A549 (cell line): Measurements from ENCODE around the gene CALML4. TPM values are rescaled to one million over a fixed set of nuclear protein-coding genes. Genes with fewer than 3 reads are reported as not detected.
A peak's percentile ranks its signal among the peaks of the same experiment; 100 is the strongest.

ENCODE experiments used
- ATAC-seq, 2 experiments: fragments of 200-7000 bp in 1 of 2; fragments of >200 bp in 1 of 2; cut with Nextera tagmentation in 1 of 2; cut with Tn5 transposase in 1 of 2; 3 replicates each; pipeline versions ENCODE4 v1.8.0 to v1.9.1; 2018 to 2020; ENCODE audit warnings: mild to moderate bottlenecking in 1 of 2, moderate library complexity in 1 of 2
- CTCF ChIA-PET: fragments of 300-600 bp; sonication (Branson Sonifier 250); formaldehyde crosslinking; extraction: SDS; loops from one replicate; lab custom pipeline; 2021; ENCODE audit warnings: antibody characterized with exemption, inconsistent platforms; lab: Yijun Ruan, JAX
- POLR2A ChIA-PET: fragments of 350-600 bp; formaldehyde crosslinking; extraction: SDS; loops from one replicate; lab custom pipeline; 2021; ENCODE audit warnings: antibody characterized with exemption, inconsistent platforms; lab: Yijun Ruan, JAX
- DNase-seq, 2 experiments: peaks; one replicate each; pipeline versions ENCODE4 v3.0.0 to v3.0.0-alpha.2; 2011 to 2016; ENCODE audit warnings: low read depth in 1 of 2, low spot score in 1 of 2
- FAIRE-seq: peaks from 2 replicates; lab custom pipeline; 2011; peaks lifted over from hg19 to GRCh38; lab: Jason Lieb, UNC
- H3K27ac ChIP-seq, 2 experiments: fragments of >200 bp; sonication (Bioruptor Twin); formaldehyde crosslinking; 3 replicates each; pipeline ENCODE4 v1.5.1; 2016 to 2017
- H3K4me1 ChIP-seq: fragments of >200 bp; sonication (Bioruptor Twin); formaldehyde crosslinking; 3 replicates; pipeline ENCODE4 v1.6.1; 2016
- H3K4me2 ChIP-seq: fragments of >200 bp; sonication (Bioruptor Twin); formaldehyde crosslinking; 3 replicates; pipeline ENCODE4 v1.6.1; 2016
- H3K4me3 ChIP-seq: fragments of >200 bp; sonication (Bioruptor Twin); formaldehyde crosslinking; 3 replicates; pipeline ENCODE4 v1.5.1; 2016
- H3K9me3 ChIP-seq: fragments of >200 bp; sonication (Bioruptor Twin); formaldehyde crosslinking; 3 replicates; pipeline ENCODE4 v1.6.1; 2016
- CBX2 ChIP-seq: fragments of 200-600 bp; sonication (generic); IDR thresholded peaks from 2 replicates; pipeline ENCODE4 v1.6.1; 2016; ENCODE audit warnings: low read depth, mild to moderate bottlenecking, borderline replicate concordance
- CHD4 ChIP-seq: fragments of 200-600 bp; sonication (generic); IDR thresholded peaks from 2 replicates; pipeline ENCODE4 v1.6.1; 2016; ENCODE audit warnings: antibody characterized with exemption, mild to moderate bottlenecking, borderline replicate concordance
- FOSL2 ChIP-seq, 2 experiments: fragments of 450-650 bp in 1 of 2; fragments of >200 bp in 1 of 2; sonication (Bioruptor Twin) in 1 of 2; formaldehyde crosslinking; IDR thresholded peaks; 2 replicates each; pipeline versions ENCODE4 v1.5.0 to v1.6.1; 2016 to 2020; ENCODE audit warnings: mild to moderate bottlenecking in 1 of 2, moderate library complexity in 1 of 2
- HOXB13 ChIP-seq: fragments of 250-450 bp; sonication (Bioruptor Pico); IDR thresholded peaks from 2 replicates; pipeline ENCODE4 v1.5.0; 2020; ENCODE audit warnings: low read depth, mild to moderate bottlenecking, moderate library complexity
- MAFK ChIP-seq: fragments of 450-650 bp; IDR thresholded peaks from 2 replicates; pipeline ENCODE4 v1.6.1; 2014; ENCODE audit not compliant: partially characterized antibody
- MAZ ChIP-seq: fragments of 150-350 bp; IDR thresholded peaks from 2 replicates; pipeline ENCODE4 v1.6.1; 2014; ENCODE audit warnings: antibody characterized with exemption, low read depth, low read length, borderline replicate concordance
- MYC ChIP-seq: IDR thresholded peaks from 2 replicates; pipeline ENCODE4 v1.6.1; 2012; ENCODE audit warnings: mild to moderate bottlenecking, inconsistent platforms, low read length, improper control_type of control experiment, borderline replicate concordance
- POLR2A ChIP-seq: IDR thresholded peaks from 2 replicates; pipeline ENCODE4 v1.6.1; 2012; ENCODE audit warnings: mild to moderate bottlenecking, low read length
- RCOR1 ChIP-seq: fragments of 150-350 bp; IDR thresholded peaks from 2 replicates; pipeline ENCODE4 v1.6.1; 2014; ENCODE audit warnings: antibody characterized with exemption, low read length, low read depth
- RNF2 ChIP-seq: fragments of 200-600 bp; sonication (generic); IDR thresholded peaks from 2 replicates; pipeline ENCODE4 v1.6.1; 2016; ENCODE audit warnings: low read depth, mild to moderate bottlenecking, antibody characterized with exemption, moderate library complexity, borderline replicate concordance
- ZC3H11A ChIP-seq: fragments of 450-650 bp; IDR thresholded peaks from 2 replicates; pipeline ENCODE4 v1.6.1; 2014; ENCODE audit warnings: antibody characterized with exemption, mild to moderate bottlenecking
- ZSCAN20 ChIP-seq: fragments of 250-450 bp; sonication (Bioruptor Pico); IDR thresholded peaks from 2 replicates; pipeline ENCODE4 v1.8.0; 2022; ENCODE audit warnings: mild to moderate bottlenecking, moderate library complexity
- WGBS: methylation state at CpG from one replicate; pipeline ENCODE4 v1.1.6; 2017; ENCODE audit errors: missing lambda C conversion rate; 5-methylcytosine and 5-hydroxymethylcytosine counted together
- polyA plus RNA-seq, 4 experiments: library from polyadenylated mRNA; depleted of rRNA in 3 of 4; stranded (reverse); fragments of >200 nt; fragmentation: RNase III in 1 of 4; extraction: RNeasy Plus Mini Kit Qiagen cat#74134 plus additional on column Dnase treatment in 1 of 4; gene quantifications; 2 replicates in 3 of 4; 3 replicates in 1 of 4; pipeline ENCODE4 v1.2.3, GENCODE V29; 2011 to 2017
- TF ChIP-seq, protein P1 (sequence below): IDR thresholded peaks from 2 replicates; pipeline ENCODE4 v1.6.1; 2012; ENCODE audit warnings: low read depth, borderline replicate concordance
- TF ChIP-seq, protein P2 (sequence below): fragments of 250-450 bp; sonication (Bioruptor Pico); IDR thresholded peaks from 2 replicates; pipeline ENCODE4 v1.5.0; 2021; ENCODE audit warnings: mild to moderate bottlenecking, moderate library complexity, borderline replicate concordance
- TF ChIP-seq, protein P3 (sequence below): fragments of >200 bp; sonication (Bioruptor Twin); formaldehyde crosslinking; IDR thresholded peaks from 3 replicates; pipeline ENCODE4 v1.5.1; 2016

The CALML4 gene
- polyA plus RNA-seq, 2 of the 4 experiments (the other 2 are of a cell fraction), result 12.1 to 18.2 TPM

DNA sequence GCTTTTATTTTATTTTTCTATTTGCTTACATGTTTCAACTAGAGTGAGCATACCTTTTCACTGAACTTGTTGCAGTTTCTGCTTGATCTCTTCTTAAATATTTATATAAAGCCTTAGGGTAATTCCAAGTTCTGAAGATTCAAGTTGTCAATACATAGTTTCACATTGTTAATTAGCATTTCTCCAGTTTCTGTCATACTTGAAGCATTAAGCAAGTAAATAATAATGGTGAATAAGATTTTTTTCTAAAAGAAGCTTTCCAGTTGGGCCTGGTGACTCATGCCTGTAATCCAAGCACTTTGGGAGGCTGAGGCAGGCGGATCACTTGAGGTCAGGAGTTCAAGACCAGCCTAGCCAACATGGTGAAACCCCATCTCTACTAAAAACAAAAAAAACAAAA, 53.9 kb downstream of the CALML4 start:
- no peak overlapping the region for H3K4me2 ChIP-seq
- no peak for FAIRE-seq
- TF ChIP-seq FOSL2 (IDR thresholded peaks at IDR 0.05), result no peak
- TF ChIP-seq FOSL2 (CRISPR knock-in tag; IDR thresholded peaks at IDR 0.05), result peak; percentile 37
- no peak for TF ChIP-seq CBX2
- TF ChIP-seq, all 56 proteins: peak for 1
- Histone ChIP-seq H3K9me3 (no peaks in the 10 kb centered on the region), H3K4me3 (no peak overlapping the region), H3K27ac (no peak overlapping the region), H3K4me1 (peaks cover 9% of the 10 kb centered on the region; the same call in 2 of the 3 replicates)
- 89% methylated on average over 1 of the region's 1 CpG for WGBS
- ChIA-PET POLR2A (no interaction called here), CTCF (interaction anchor here (0.9 to 10.2 kb wide), 6 partner anchors 11 to 288 kb away, joined by 3 to 206 read pairs (median 3); no protein-coding TSS in a partner anchor)
- ATAC-seq (no peak), DNase-seq (no peak)

DNA sequence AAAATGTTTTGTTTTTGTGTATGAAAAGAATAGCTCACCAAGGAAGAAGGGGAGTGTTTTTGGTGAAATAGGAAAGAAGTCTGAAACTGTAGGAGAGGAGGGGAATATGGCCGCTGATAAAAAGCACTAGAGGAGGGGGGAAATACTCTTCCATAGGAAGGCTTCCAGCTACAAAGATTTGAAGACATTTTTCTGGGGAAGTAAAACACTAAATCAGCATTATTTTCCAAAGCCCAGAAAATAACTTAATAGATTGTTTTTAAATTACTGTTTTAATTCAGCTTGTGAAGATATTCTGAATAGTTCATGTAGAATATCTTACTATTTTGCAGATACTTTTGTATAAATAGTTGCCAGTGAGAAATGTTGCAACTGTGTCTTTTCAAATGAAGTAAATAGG, 54.9 kb downstream of the CALML4 start:
- H3K27ac ChIP-seq, result no peak overlapping the region
- CTCF ChIA-PET, result interaction anchor here (6.4 to 10.2 kb wide), 2 partner anchors 12 to 287 kb away, joined by 29 to 206 read pairs; no protein-coding TSS in a partner anchor
- TF ChIP-seq HOXB13 (CRISPR knock-in tag) (no peak), MAFK (peak; percentile 88)
- TF ChIP-seq, all 56 proteins: peak for 1
- H3K4me2 ChIP-seq, result no peak overlapping the region
- no peak for FAIRE-seq
- ATAC-seq, result no peak
- H3K4me1 ChIP-seq, result peaks cover 8% of the 10 kb centered on the region; the same call in 2 of the 3 replicates
- H3K9me3 ChIP-seq, result no peaks in the 10 kb centered on the region
- no peak overlapping the region for H3K4me3 ChIP-seq
- POLR2A ChIA-PET, result no interaction called here
- DNase-seq, result no peak
- 91% methylated on average over 1 of the region's 1 CpG for WGBS

DNA sequence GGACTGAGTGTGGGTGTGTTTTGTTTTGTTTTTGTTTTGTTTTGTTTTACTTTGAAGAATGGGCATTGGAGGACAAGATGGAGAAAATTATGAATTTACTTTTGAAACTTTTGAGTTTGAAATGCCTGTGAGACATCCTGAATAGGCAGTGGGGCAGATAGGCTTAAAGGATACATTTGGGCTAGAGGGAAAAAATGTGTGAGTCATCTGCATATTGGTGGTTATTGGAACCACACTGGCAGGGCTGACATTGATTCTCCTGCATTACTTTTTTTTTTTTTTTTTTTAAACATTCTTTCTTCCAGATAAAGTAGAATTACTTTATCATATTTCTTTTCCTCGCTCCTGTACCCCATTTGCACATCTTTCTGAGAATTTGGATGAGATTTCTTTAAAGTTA, 56.1 kb downstream of the CALML4 start:
- Histone ChIP-seq H3K4me1 (peaks cover 5% of the 10 kb centered on the region; the same call in 2 of the 3 replicates), H3K4me2 (no peak overlapping the region), H3K4me3 (no peak overlapping the region), H3K9me3 (no peaks in the 10 kb centered on the region), H3K27ac (no peak overlapping the region)
- ATAC-seq, result no peak
- POLR2A ChIA-PET, result no interaction called here
- TF ChIP-seq, protein P1, sequence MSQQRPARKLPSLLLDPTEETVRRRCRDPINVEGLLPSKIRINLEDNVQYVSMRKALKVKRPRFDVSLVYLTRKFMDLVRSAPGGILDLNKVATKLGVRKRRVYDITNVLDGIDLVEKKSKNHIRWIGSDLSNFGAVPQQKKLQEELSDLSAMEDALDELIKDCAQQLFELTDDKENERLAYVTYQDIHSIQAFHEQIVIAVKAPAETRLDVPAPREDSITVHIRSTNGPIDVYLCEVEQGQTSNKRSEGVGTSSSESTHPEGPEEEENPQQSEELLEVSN, result no peak
- TF ChIP-seq ZC3H11A (no peak), ZSCAN20 (no peak), CHD4 (no peak), MAZ (no peak), CBX2 (no peak), MYC (no peak), RCOR1 (no peak), RNF2 (no peak), POLR2A (no peak)
- TF ChIP-seq, protein P2, sequence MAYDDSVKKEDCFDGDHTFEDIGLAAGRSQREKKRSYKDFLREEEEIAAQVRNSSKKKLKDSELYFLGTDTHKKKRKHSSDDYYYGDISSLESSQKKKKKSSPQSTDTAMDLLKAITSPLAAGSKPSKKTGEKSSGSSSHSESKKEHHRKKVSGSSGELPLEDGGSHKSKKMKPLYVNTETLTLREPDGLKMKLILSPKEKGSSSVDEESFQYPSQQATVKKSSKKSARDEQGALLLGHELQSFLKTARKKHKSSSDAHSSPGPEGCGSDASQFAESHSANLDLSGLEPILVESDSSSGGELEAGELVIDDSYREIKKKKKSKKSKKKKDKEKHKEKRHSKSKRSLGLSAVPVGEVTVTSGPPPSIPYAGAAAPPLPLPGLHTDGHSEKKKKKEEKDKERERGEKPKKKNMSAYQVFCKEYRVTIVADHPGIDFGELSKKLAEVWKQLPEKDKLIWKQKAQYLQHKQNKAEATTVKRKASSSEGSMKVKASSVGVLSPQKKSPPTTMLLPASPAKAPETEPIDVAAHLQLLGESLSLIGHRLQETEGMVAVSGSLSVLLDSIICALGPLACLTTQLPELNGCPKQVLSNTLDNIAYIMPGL (CRISPR knock-in tag), result no peak
- TF ChIP-seq, protein P3, sequence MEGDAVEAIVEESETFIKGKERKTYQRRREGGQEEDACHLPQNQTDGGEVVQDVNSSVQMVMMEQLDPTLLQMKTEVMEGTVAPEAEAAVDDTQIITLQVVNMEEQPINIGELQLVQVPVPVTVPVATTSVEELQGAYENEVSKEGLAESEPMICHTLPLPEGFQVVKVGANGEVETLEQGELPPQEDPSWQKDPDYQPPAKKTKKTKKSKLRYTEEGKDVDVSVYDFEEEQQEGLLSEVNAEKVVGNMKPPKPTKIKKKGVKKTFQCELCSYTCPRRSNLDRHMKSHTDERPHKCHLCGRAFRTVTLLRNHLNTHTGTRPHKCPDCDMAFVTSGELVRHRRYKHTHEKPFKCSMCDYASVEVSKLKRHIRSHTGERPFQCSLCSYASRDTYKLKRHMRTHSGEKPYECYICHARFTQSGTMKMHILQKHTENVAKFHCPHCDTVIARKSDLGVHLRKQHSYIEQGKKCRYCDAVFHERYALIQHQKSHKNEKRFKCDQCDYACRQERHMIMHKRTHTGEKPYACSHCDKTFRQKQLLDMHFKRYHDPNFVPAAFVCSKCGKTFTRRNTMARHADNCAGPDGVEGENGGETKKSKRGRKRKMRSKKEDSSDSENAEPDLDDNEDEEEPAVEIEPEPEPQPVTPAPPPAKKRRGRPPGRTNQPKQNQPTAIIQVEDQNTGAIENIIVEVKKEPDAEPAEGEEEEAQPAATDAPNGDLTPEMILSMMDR, result no peak
- 95% methylated on average over 1 of the region's 1 CpG for WGBS
- no peak for FAIRE-seq
- DNase-seq, result no peak
- CTCF ChIA-PET, result interaction anchor here (0.5 to 10.2 kb wide), 4 partner anchors 14 to 532 kb away, joined by 3 to 206 read pairs (median 16); no protein-coding TSS in a partner anchor
